ENCODE measurements around the gene IL17RC.

IL17RC gene

GRCh38 chr3:9947025-9947995, 30.4 kb downstream of the IL17RC start:
- no peak for DNase-seq

- no peak for DNase-seq
Observed at GRCh38 chr3:9948586-9948985, 31.7 kb downstream of the IL17RC start.

GRCh38 chr3:9949115-9949514, 32.2 kb downstream of the IL17RC start:
- DNase-seq, result no peak

- DNase-seq, result no peak
Observed at GRCh38 chr3:9949626-9950025, 32.7 kb downstream of the IL17RC start.

- DNase-seq, result no peak
Observed at GRCh38 chr3:9951126-9951525, 34.2 kb downstream of the IL17RC start.

GRCh38 chr3:9951598-9951961, 34.7 kb downstream of the IL17RC start:
- DNase-seq, result no peak

- DNase-seq, result peak in 3 of 5 donors; percentile 39 to 58 (median 43)
Observed at GRCh38 chr3:9951962-9952805, 35.3 kb downstream of the IL17RC start, which contains the start of gene PRRT3. Gene PRRT3, minus strand, starts transcription at chr3:9952408. Its CDS starts 2,293 bp downstream, at chr3:9950115.

GRCh38 chr3:9955067-9955502, 38.2 kb downstream of the IL17RC start:
- DNase-seq, result no peak

GRCh38 chr3:9955611-9956352, 38.9 kb downstream of the IL17RC start:
- DNase-seq, result no peak

- no peak for DNase-seq
Observed at GRCh38 chr3:9957214-9957613, 40.3 kb downstream of the IL17RC start.

- DNase-seq, result no peak
Observed at GRCh38 chr3:9965200-9965875, 48.4 kb downstream of the IL17RC start.

GRCh38 chr3:9966841-9967240, 49.9 kb downstream of the IL17RC start:
- no peak for DNase-seq

- DNase-seq, result no peak
Observed at GRCh38 chr3:9969632-9970019, 52.7 kb downstream of the IL17RC start.

GRCh38 chr3:9970020-9970652, 53.2 kb downstream of the IL17RC start:
- no peak for DNase-seq

- DNase-seq, result peak in 1 of 5 donors; percentile 62
Observed at GRCh38 chr3:9976721-9977709, 60.1 kb downstream of the IL17RC start.

GRCh38 chr3:9978710-9979305, 61.9 kb downstream of the IL17RC start:
- DNase-seq, result no peak

- DNase-seq, result no peak
Observed at GRCh38 chr3:9980251-9980650, 63.4 kb downstream of the IL17RC start.
